Activated naive CD8-positive, alpha-beta T cell (primary cell): ENCODE results near the gene S100A14.

Source experiments
- H3K27ac Mint-ChIP-seq: one replicate; pipeline ENCODE4 v1.8.0; 2021; ENCODE audit warnings: mixed read lengths
- H3K27me3 Mint-ChIP-seq: one replicate; pipeline ENCODE4 v1.8.0; 2021; ENCODE audit warnings: mixed read lengths
- H3K36me3 Mint-ChIP-seq: one replicate; pipeline ENCODE4 v1.8.0; 2021; ENCODE audit warnings: mixed read lengths
- H3K4me1 Mint-ChIP-seq: one replicate; pipeline ENCODE4 v1.8.0; 2021; ENCODE audit warnings: low read depth, mixed read lengths
- H3K4me3 Mint-ChIP-seq: one replicate; pipeline ENCODE4 v1.8.0; 2021; ENCODE audit warnings: mild to moderate bottlenecking, mixed read lengths
- H3K9me3 Mint-ChIP-seq: one replicate; pipeline ENCODE4 v1.8.0; 2021; ENCODE audit warnings: low read depth, mixed read lengths

Gene S100A14

DNA sequence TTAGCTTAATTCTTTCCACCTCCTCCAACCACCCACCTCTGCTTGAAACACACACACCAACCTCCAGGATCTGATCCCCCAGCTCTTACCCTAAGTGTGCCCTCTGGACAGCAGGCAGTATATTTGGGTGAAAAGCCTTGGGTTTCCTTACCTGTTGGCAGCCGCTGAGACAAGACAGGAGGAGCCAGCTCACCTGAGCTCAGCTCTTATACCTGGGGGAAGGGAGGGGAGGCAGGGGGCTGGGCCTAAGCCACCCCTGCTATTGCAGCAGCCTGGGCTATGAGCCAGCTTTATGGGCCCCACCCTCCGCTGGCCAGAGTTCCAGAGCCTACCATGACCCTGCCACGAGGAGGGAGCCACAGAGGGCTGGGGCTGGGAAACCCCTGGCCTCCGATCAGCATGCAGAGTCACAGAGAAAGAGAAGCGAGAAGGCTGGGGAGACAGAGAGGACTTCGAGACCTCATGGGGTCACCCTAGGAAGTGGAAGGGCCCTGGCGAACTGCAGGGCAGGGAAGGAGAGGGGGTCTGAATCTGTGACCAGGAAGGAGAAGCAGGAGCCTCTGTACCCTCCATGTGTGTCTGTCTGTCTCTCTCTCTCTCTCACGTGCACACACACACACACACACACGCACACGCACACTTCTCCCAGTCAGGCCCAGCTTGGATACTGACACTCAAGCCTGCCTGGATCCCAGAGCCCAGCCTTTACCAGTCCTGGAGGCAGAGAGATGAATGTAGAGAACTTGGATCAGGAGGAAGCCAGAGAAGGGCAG, at the start of gene S100A14:
Gene S100A14 (minus strand): TSS at position 182 of the 773 bp plus-strand sequence. CDS start 467 bp downstream, outside the sequence.
- H3K36me3 Mint-ChIP-seq, result no peaks in the 10 kb centered on the region
- no peak within 1 kb of the TSS for H3K27ac Mint-ChIP-seq
- H3K27me3 Mint-ChIP-seq, result no peaks in the 10 kb centered on the region
- no peaks in the 10 kb centered on the region for H3K4me1 Mint-ChIP-seq
- H3K4me3 Mint-ChIP-seq, result no peak within 1 kb of the TSS
- H3K9me3 Mint-ChIP-seq, result no peaks in the 10 kb centered on the region

DNA sequence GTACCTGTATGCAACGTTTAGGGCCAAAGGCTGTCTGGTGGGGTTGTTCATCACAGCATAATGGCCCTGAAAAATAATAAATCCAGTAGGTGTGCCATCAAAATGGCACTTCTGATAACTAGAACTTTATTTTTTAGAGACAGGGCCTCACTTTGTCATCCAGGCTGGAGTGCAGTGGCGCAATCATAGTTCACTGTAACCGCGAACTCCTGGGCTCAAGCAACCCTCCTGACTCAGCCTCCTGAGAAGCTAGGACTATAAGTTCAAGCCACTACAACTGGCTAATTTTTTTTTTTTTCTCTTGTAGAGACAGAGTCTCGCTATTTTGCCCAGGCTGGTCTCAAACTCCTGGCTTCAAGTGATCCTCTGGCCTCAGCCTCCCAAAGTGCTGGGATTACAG, 47.1 kb upstream of the S100A14 start:
- Mint-ChIP-seq H3K9me3 (no peaks in the 10 kb centered on the region), H3K4me1 (peaks cover 24% of the 10 kb centered on the region), H3K27ac (no peak overlapping the region), H3K4me3 (no peak overlapping the region), H3K27me3 (no peaks in the 10 kb centered on the region), H3K36me3 (peaks cover 1% of the 10 kb centered on the region)

DNA sequence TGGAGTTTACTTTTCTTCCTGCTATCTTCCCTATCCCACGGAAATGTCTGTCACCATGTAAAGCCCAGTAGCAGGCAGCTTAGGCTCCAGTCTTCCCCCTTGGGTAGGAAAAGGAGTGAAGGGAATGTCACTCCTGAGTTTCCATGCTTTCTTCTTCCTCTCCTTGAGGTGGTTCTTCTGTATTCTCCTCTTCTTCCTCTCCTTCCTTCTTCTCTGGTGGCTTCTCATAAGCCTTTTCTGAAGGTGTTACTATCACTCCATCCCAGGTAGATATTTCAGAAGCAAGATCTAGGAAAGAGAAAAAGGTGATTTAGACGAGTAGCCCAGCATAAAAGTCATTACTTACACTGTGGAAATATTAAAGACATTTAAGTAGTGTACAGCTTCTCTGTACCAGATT, 46.1 kb upstream of the S100A14 start:
- Mint-ChIP-seq H3K36me3 (no peaks in the 10 kb centered on the region), H3K27me3 (no peaks in the 10 kb centered on the region), H3K4me3 (no peak overlapping the region), H3K27ac (no peak overlapping the region), H3K4me1 (peaks cover 17% of the 10 kb centered on the region), H3K9me3 (no peaks in the 10 kb centered on the region)

DNA sequence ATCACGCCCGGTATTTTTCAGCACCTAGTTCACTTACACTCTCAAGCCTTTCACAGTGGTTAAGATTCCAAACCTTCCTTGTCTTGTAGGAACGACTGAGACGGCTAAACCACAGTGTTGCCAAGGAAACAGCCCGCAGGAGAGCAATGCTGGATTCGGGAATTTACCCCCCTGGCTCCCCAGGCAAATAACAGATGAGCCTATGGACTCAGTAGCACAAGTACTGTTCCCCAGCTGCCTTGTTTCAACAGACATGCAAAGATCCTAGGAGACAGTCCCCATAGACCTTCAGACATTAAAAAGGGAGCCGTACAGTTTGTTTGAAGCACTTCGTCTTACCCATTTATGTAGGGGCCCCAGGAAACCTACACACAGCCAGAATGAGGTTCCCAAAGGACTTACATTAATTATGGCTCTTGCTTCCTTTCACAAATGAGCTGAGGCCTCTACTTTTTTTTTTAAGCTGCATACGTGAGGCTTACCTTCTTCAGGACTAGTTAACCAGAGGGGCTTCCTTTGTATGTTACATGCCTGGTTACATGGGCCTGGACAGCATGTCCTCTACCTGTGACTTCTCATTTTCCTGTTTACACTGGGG, 45.1 kb upstream of the S100A14 start:
- Mint-ChIP-seq H3K4me1 (peaks cover 17% of the 10 kb centered on the region), H3K36me3 (no peaks in the 10 kb centered on the region), H3K27me3 (no peaks in the 10 kb centered on the region), H3K9me3 (no peaks in the 10 kb centered on the region), H3K4me3 (peak overlapping the region; percentile 52), H3K27ac (peak overlapping the region; percentile 35)

DNA sequence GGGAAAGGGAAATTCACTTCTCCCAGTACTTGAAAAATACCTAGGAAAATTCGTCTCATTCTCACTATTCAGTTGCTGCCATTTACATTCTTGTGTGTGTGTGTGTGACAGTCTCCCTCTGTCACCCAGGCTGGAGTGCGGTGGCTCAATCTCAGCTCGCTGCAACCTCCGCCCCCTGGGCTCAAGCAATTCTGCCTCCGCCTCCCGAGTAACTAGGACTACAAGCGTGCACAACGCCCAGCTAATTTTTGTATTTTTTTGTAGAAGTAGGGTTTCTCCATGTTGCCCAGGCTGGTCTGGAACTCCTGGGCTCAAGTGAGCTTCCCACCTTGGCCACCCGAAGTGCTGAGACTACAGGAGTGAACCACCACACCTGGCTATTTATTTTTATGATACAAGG, 43.5 kb upstream of the S100A14 start:
- Mint-ChIP-seq H3K4me3 (peak overlapping the region; percentile 94), H3K27me3 (no peaks in the 10 kb centered on the region), H3K27ac (peak overlapping the region; percentile 81), H3K36me3 (no peaks in the 10 kb centered on the region), H3K9me3 (no peaks in the 10 kb centered on the region), H3K4me1 (peaks cover 17% of the 10 kb centered on the region)

DNA sequence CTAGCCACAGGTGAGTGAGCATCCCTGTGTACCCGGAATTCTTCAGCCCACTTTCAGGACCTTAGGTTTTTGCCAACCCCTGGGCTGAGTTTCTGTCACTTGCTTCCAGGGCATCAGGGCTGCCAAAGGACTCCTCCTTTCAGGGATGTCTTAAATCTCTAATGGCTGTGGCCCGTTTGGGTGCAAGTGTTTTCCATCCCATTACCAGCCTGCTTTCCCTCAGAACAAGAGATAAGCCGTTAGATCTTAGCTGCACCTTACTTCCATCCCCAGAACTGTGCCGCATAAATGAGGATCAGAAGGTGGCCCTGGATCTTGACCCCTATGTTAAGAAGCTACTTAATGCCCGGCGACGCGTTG, 43.0 kb upstream of the S100A14 start:
- peaks cover 17% of the 10 kb centered on the region for H3K4me1 Mint-ChIP-seq
- no peaks in the 10 kb centered on the region for H3K9me3 Mint-ChIP-seq
- H3K36me3 Mint-ChIP-seq, result no peaks in the 10 kb centered on the region
- H3K27ac Mint-ChIP-seq, result peak overlapping the region; percentile 90
- H3K4me3 Mint-ChIP-seq, result peak overlapping the region; percentile 94
- H3K27me3 Mint-ChIP-seq, result no peaks in the 10 kb centered on the region

DNA sequence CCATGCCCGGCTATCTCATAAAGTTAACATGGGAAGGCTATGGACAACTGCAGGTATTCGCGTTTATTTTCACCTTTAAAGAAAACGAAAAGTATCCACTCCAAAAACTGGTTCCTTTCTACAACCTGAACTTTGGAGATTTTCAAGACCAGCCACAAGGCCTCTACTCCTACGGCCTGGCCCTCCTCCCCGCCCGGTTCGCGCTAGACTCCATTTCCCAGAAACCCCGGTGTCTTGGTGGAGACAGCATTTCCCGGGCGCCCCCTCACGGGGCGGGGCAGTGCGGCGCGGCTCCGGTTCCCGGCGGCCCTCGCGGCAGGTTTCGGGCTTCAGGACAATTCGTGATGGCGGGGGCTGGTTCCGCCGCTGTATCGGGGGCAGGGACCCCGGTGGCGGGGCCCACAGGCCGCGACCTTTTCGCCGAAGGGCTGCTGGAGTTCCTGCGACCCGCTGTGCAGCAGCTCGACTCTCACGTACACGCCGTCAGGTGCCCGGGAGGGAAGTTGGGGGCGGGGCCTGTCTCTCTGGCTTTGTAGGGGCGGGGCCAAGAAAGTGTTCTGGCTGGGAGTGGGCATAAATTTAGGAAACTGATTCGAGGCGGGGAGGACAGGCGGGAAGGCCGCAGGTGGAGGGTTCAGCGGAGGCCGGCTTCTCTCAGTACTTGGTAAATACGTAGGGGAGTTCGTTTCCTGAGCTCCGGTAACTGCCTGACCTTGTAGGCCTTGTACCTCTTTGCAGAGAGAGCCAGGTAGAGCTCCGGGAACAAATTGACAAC, 42.5 kb upstream of the S100A14 start, which contains the start of gene SNAPIN:
Gene SNAPIN (plus strand): TSS at position 304 of the 775 bp plus-strand sequence. CDS start 41 bp downstream, at position 345.
- peak within 1 kb of the TSS; percentile 90 for H3K27ac Mint-ChIP-seq
- H3K36me3 Mint-ChIP-seq, result no peaks in the 10 kb centered on the region
- no peaks in the 10 kb centered on the region for H3K9me3 Mint-ChIP-seq
- H3K4me1 Mint-ChIP-seq, result peaks cover 17% of the 10 kb centered on the region
- peak within 1 kb of the TSS; percentile 94 for H3K4me3 Mint-ChIP-seq
- no peaks in the 10 kb centered on the region for H3K27me3 Mint-ChIP-seq

DNA sequence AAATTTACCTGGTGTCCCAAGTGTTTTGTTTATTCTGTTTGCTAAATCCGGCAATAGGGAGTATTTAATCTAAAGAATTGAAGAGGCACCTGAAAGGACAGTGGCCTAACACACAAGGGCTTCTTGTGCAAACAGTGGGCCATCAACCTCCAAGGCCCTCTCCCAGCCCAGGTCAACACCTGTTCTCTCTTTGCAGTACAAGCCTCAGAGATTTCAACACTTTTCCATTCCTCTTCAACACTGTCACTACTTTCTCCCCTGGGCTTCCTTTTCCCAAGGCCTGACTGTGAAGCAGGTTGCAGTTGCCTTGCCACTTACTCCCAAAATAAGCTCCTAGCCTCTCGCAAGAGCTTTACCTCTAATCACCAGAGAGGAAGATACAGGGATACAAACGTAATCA, 39.2 kb upstream of the S100A14 start:
- Mint-ChIP-seq H3K4me1 (peaks cover 11% of the 10 kb centered on the region), H3K27ac (no peak overlapping the region), H3K9me3 (no peaks in the 10 kb centered on the region), H3K4me3 (no peak overlapping the region), H3K27me3 (no peaks in the 10 kb centered on the region), H3K36me3 (no peaks in the 10 kb centered on the region)

DNA sequence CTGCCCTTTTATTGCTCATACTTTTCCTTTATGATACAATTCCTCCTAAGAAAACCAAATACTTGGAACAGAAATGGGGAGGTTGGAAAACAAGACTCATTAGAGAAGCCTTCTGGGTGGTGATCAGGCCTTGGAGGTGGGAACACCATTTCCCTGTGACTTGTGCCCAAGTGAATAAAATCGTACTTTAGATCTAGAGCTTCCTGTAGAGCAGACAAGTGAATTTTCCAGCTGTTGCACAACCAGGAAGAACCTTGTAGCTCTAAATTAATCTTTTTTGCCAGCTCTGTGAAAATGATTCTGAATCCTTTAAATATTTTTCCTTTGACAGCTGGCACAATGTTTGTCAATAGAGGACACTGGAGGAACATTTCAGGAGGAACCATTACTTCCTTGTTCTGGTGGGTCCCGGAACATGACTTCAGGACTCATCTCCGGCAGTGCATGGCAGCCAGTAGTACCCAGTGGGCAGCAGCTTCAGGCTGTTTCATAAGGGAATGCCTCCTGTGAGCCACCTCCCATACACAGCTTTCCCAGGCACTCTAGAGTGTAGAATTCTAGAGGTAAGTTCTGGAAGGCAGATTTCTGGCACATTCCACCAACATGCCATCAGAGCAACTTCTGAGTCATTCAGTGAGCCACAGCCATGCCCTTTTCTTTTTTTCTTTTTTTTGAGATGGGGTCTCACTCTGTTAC, 36.8 kb upstream of the S100A14 start:
- Mint-ChIP-seq H3K27me3 (no peaks in the 10 kb centered on the region), H3K4me3 (no peak overlapping the region), H3K27ac (no peak overlapping the region), H3K4me1 (peaks cover 21% of the 10 kb centered on the region), H3K9me3 (no peaks in the 10 kb centered on the region), H3K36me3 (no peaks in the 10 kb centered on the region)

DNA sequence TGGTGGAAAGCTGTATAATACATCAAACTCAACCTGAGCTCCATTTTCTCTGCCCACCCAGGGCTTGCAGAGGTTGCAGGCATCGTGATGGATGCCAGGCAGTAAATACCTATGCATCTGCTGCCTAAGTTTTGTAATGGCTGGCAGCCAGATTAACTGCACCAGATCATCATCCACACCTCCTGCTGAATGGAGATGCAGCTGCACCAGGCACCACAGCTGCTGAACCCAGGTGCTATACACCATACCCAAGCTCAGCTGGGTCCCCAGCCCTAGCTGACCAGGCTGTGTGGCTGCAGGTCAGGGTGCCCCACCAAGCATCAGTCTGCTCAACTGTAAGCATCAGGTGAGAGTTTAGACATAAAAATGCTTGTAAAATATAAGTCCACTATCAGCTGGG, 35.6 kb upstream of the S100A14 start:
- Mint-ChIP-seq H3K9me3 (no peaks in the 10 kb centered on the region), H3K27ac (no peak overlapping the region), H3K4me3 (no peak overlapping the region), H3K36me3 (peaks cover 2% of the 10 kb centered on the region), H3K4me1 (peaks cover 32% of the 10 kb centered on the region), H3K27me3 (no peaks in the 10 kb centered on the region)

DNA sequence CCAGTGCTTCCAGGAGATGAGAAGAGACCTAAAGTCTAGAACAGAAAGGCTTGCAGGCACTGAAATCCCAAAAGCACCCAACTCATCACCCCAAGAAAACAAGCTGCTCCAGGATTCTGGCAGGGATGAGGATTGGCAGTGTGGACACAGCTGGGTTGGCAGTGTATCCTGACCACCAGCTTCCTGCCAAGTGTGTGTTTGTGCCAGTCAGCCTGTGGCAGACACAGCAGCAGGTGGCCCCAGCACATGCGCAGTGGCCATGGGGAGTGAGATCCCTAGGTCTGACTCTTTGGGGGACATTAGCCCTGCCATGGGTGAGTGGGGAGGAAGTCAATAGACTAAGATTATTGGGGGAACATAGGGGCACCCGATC, 33.7 kb upstream of the S100A14 start:
- Mint-ChIP-seq H3K4me3 (no peak overlapping the region), H3K4me1 (peaks cover 49% of the 10 kb centered on the region), H3K9me3 (no peaks in the 10 kb centered on the region), H3K27me3 (no peaks in the 10 kb centered on the region), H3K36me3 (peaks cover 7% of the 10 kb centered on the region), H3K27ac (peak overlapping the region; percentile 91)

DNA sequence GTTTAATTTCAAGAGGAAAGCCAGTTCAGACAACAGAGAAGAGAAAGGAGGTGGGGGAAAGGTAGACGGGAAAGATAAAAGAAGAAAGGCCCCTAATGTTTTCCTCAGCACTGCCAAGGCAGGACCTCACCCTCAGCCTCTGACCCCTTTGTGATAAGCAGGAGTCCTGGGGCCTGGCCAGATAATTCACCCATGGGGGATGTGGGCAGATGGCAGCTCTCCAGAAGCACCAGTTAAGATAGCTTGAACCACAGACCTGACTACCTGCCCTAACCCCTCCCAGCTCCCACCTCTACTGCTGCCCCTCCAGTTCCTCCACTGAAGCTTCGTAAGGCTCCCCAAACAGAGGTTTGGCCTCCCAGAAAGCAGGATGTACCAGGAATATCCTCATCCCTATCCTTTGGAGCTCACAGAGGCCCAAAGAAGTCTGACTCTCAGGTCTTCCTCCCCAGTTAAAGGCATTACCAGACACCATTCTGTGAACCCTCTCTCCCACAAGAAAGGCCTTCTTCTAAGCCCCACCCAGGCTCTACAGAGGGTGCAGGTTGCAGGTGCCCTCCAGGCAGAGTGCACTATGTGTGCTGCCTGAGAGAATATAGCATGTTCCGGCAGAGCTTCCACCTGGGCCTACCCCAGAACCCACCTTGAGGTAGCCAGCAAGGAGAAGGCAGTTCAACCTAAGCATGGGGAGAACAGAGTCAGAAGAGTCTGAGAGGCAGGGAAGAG, 33.2 kb upstream of the S100A14 start:
- H3K36me3 Mint-ChIP-seq, result peaks cover 7% of the 10 kb centered on the region
- no peaks in the 10 kb centered on the region for H3K27me3 Mint-ChIP-seq
- H3K4me1 Mint-ChIP-seq, result peaks cover 54% of the 10 kb centered on the region
- H3K9me3 Mint-ChIP-seq, result no peaks in the 10 kb centered on the region
- peak overlapping the region; percentile 35 for H3K4me3 Mint-ChIP-seq
- H3K27ac Mint-ChIP-seq, result peak overlapping the region; percentile 91

DNA sequence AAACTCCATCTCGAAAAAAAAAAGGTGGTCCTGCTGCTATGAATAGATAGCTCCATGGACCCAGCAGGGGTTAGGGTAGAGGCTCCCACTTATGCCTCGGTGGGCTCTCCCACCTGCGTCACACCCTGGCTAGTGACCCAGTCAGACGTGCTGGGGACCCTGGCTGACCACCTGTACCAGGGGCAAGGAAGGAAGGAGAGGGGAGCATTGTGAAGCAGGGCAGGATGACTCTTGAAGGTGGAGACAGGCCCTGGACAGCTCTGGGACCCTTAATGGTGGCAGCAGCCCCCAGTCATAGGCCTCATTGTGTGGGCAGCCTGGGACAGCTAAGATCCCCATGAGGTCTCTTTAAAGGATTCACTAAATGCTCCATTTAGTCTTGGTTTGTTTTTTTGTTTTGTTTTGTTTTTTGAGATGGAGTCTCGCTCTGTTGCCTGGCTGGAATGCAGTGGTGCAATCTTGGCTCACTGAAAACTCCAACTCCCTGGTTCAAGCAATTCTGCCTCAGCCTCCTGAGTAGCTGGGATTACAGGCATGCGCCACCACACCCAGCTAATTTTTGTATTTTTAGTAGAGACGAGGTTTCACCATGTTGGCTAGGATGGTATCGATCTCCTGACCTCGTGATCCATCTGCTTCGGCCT, 32.0 kb upstream of the S100A14 start:
- Mint-ChIP-seq H3K4me1 (peaks cover 65% of the 10 kb centered on the region), H3K27ac (peak overlapping the region; percentile 78), H3K36me3 (peaks cover 13% of the 10 kb centered on the region), H3K4me3 (no peak overlapping the region), H3K27me3 (no peaks in the 10 kb centered on the region), H3K9me3 (no peaks in the 10 kb centered on the region)

DNA sequence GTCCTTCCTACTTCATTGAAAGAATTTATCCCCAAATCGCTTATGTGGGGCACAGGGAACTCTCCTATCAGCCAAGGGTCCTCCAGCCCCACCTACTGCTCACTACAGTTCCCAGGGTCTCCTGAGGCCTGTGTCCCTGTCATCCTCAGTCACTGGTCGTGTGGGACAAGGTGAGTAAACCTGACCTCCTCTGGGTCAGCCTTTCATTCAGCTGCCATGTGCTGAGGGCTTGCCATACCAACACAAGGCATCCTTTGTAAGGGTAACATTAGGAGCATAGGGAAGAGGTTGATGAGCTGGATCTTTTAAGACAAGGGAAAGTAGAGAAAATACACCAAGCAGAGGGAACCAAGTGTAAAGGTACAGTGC, 31.2 kb upstream of the S100A14 start:
- Mint-ChIP-seq H3K4me3 (no peak overlapping the region), H3K36me3 (peaks cover 13% of the 10 kb centered on the region), H3K9me3 (no peaks in the 10 kb centered on the region), H3K27ac (peak overlapping the region; percentile 84), H3K4me1 (peaks cover 72% of the 10 kb centered on the region), H3K27me3 (no peaks in the 10 kb centered on the region)
